CD4-positive, alpha-beta T cell treated with Interleukin-4 for 4 hours (primary cell): ENCODE data around the gene STX16.

ENCODE experiments used
- DNase-seq: peaks from one replicate; pipeline ENCODE4 v3.0.0-alpha.2; 2020

Gene STX16

DNA sequence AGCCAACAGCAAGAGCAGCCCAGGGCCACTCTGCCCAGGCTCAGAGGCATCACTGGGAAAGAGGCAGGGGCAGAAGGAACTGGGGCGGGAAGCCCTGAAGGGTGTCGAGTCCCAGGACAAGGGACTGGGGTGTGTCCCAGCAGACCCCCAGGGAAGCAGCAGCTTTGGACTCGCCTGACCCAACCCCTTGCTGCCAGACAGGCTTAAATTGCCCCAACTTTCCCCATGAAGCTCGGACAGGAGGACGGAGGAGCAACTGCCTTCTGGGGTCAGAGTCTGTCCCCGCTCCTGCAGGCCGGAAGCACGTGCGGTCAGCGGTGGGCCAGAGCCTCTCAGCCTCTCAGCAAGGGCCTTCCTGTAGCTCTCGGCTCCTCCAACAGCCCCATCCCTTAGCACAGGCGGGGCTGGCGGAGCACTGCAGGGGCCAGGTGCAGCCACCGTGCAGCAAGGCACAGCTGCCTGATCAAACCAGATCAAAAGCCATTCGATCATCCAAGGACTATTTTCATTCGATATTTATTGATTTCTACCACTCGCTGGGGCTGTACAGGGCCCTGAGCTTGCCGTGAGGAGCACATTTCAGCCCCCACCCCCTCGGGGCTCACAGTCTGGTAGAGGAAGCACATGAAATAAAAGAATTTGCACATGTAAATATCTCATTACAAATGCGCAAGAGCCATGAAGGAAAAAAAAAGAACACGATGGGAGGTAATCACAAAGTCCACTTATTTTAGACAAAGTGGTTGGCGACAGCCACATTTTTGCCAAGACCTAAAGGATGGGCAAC, 31.8 kb upstream of the STX16 start:
- DNase-seq = no peak

- no peak for DNase-seq
Observed at GRCh38 chr20:58619864-58620431, 31.1 kb upstream of the STX16 start.

- DNase-seq = no peak
Observed at GRCh38 chr20:58621906-58622548, 29.1 kb upstream of the STX16 start.

- DNase-seq = no peak
Observed at GRCh38 chr20:58622671-58623578, 28.2 kb upstream of the STX16 start.

GRCh38 chr20:58623579-58624473, 27.3 kb upstream of the STX16 start:
- DNase-seq = no peak

- DNase-seq = no peak
Observed at GRCh38 chr20:58624687-58625086, 26.4 kb upstream of the STX16 start.

- no peak for DNase-seq
Observed at GRCh38 chr20:58625585-58625984, 25.5 kb upstream of the STX16 start.

- DNase-seq = no peak
Observed at GRCh38 chr20:58626051-58626450, 25.0 kb upstream of the STX16 start.

DNA sequence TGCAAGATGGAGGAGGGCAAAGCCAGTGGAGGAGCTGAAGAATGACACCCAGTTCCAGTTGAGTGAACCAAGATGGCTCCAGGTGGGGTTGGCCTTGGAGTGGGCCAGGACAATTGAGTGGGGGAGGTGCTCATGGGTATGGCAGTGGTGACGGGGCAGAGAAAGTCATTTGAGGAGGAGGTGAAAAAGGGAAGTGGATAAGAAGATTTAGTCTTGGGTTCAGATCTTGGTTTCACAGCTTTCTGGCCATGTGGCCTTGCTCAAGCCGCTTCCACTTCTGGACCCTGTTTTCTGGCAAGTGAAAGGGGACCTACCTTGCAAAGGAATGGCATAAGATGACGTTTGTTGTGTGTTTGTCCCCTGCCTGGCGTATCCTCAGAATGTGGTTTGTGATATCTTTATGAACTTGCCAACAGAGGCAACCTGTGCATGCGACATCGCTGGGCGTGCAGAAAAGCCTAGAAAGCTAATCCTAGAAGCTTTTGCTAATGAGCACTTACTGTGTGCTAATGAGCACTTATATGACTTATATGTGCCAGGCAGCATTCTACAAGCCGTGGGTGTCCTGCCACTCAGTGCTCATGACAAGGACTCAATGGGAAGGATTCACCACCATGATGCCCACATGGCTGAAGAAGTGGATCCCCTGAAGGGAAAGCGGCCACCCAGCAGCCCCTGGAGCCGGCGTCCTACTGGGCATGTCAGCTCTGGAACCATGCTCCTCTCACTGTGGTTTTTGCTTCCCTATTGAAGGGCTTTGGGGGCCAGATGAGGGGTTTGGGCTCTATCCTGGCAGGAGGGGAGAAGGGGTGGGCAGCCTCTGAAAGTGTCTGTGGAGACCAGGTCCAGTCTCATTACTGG, 23.6 kb upstream of the STX16 start:
- no peak for DNase-seq

- DNase-seq = no peak
Observed at GRCh38 chr20:58628491-58629214, 22.4 kb upstream of the STX16 start.

DNA sequence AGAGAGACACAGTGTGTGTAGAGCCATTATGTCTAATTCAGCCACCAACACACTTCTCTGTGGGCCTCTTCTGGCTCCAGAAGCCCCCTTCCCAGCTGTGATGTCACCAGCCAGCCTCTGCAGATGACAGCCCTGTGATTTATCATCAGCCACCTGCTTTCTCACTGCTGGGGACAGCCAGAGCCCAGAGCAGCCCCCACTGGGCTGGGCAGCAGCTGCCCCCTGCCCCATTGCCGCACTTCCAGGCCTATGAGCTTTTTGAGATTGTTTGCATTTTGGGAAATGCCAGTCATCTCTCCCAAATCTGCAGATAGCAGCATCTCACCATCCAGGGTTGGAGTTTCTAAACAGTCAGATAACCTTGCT, 21.9 kb upstream of the STX16 start:
- no peak for DNase-seq

DNA sequence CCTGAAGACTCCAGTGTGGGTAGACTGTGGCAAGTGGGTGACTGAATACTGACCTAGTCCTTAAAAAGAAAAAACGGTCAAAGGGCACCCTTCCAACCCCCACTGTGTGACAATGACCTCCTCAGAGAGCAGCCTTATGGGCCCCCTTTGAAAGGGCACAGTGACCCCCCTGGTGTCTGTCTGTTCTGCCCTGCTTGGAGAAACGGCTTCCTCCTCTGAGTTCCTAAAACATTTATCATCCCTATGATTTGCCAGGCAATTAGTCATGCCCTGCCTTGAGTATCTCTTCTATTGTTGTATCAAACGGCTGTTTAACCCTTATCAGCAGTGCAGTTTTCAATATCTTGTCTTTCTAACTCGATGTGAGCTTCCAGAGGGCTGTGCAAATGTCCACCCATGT, 21.0 kb upstream of the STX16 start:
- DNase-seq = no peak

- no peak for DNase-seq
Observed at GRCh38 chr20:58633161-58634053, 17.7 kb upstream of the STX16 start.

DNA sequence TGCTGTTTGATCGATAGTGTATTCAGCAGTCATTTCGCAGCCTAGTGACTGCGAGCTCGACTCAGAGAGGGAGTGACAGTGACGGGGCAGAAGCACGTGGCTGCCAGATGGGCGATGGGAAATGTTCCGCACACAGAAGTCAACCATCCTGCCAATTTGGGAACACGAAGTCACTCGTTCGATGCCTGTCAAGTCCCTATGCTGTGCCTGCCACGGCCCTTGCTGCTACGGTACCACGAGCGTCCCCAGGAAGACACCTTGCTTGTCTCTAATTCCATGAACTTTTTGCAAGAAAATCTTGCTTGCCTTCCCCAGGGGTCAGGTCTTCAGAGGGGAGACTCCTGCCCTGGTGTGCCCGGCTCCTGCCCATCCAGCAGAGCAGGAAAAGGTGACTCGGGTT, 17.0 kb upstream of the STX16 start:
- DNase-seq = no peak

- DNase-seq = no peak
Observed at GRCh38 chr20:58634521-58635278, 16.4 kb upstream of the STX16 start.

- no peak for DNase-seq
Observed at GRCh38 chr20:58635279-58635665, 15.8 kb upstream of the STX16 start.

- DNase-seq = no peak
Observed at GRCh38 chr20:58636396-58636982, 14.6 kb upstream of the STX16 start.

GRCh38 chr20:58636983-58637421, 14.1 kb upstream of the STX16 start:
- DNase-seq = no peak
